GM23248 (cell line): ENCODE measurements around the gene CA5A. TPM values are rescaled to one million over a fixed set of nuclear protein-coding genes. Genes with fewer than 3 reads are reported as not detected.
A peak's percentile ranks its signal among the peaks of the same experiment; 100 is the strongest.

ENCODE experiments used
- DNase-seq: peaks from one replicate; pipeline ENCODE4 v3.0.0-alpha.2; 2015
- H2AFZ ChIP-seq: fragments of 200-600 bp; sonication (generic); 2 replicates; pipeline ENCODE4 v1.6.1; 2016; ENCODE audit warnings: antibody characterized with exemption
- H3F3A ChIP-seq: fragments of 200-600 bp; sonication (generic); 2 replicates; pipeline ENCODE4 v1.6.1; 2016; ENCODE audit warnings: mild to moderate bottlenecking, antibody characterized with exemption, mixed run types; ENCODE audit not compliant: insufficient read depth
- H3K27ac ChIP-seq: fragments of 200-600 bp; sonication (generic); 2 replicates; pipeline ENCODE4 v1.5.1; 2016; ENCODE audit warnings: mild to moderate bottlenecking
- H3K27me3 ChIP-seq: fragments of 200-600 bp; sonication (generic); replicated peaks from 2 replicates; pipeline ENCODE4 v1.6.1; 2016; ENCODE audit warnings: mild to moderate bottlenecking; ENCODE audit not compliant: insufficient read depth
- H3K36me3 ChIP-seq: fragments of 200-600 bp; sonication (generic); 2 replicates; pipeline ENCODE4 v1.6.1; 2016; ENCODE audit warnings: low read depth, mild to moderate bottlenecking
- H3K4me1 ChIP-seq: fragments of 200-600 bp; sonication (generic); 2 replicates; pipeline ENCODE4 v1.6.1; 2016; ENCODE audit warnings: mild to moderate bottlenecking; ENCODE audit not compliant: insufficient read depth
- H3K4me2 ChIP-seq: fragments of 200-600 bp; sonication (generic); one replicate; pipeline ENCODE4 v1.6.1; 2016; ENCODE audit warnings: mild to moderate bottlenecking; ENCODE audit not compliant: unreplicated experiment
- H3K4me3 ChIP-seq: fragments of 200-600 bp; sonication (generic); 2 replicates; pipeline ENCODE4 v1.5.1; 2016; ENCODE audit warnings: mild to moderate bottlenecking
- H3K79me2 ChIP-seq: fragments of 200-600 bp; sonication (generic); 2 replicates; pipeline ENCODE4 v1.6.1; 2016; ENCODE audit warnings: mild to moderate bottlenecking; ENCODE audit not compliant: insufficient read depth
- H3K9ac ChIP-seq: fragments of 200-600 bp; sonication (generic); 2 replicates; pipeline ENCODE4 v1.6.1; 2016; ENCODE audit warnings: mild to moderate bottlenecking
- H3K9me2 ChIP-seq: fragments of 200-600 bp; sonication (generic); 2 replicates; pipeline ENCODE4 v1.6.1; 2016; ENCODE audit warnings: mixed run types, mild to moderate bottlenecking, moderate library complexity; ENCODE audit not compliant: insufficient read depth
- H3K9me3 ChIP-seq: fragments of 200-600 bp; sonication (generic); one replicate; pipeline ENCODE4 v1.6.1; 2017; ENCODE audit warnings: low read depth
- H4K20me1 ChIP-seq: fragments of 200-600 bp; sonication (generic); 2 replicates; pipeline ENCODE4 v1.6.0; 2016; ENCODE audit not compliant: insufficient read depth
- EZH2 ChIP-seq: fragments of 200-600 bp; sonication (generic); IDR thresholded peaks from 2 replicates; pipeline ENCODE4 v1.6.1; 2018; ENCODE audit warnings: antibody characterized with exemption, mild to moderate bottlenecking; ENCODE audit not compliant: insufficient read depth, poor library complexity, severe bottlenecking
- EZH2phosphoT487 ChIP-seq: fragments of 200-600 bp; sonication (generic); IDR thresholded peaks from 2 replicates; pipeline ENCODE4 v1.6.1; 2018; ENCODE audit warnings: antibody characterized with exemption, moderate library complexity, mild to moderate bottlenecking, low read depth; ENCODE audit not compliant: insufficient read depth
- WGBS, 2 experiments: methylation state at CpG; one replicate each; pipeline ENCODE4 v1.1.6; 2015 to 2017; ENCODE audit warnings: low lambda C conversion rate in 2 of 2, low coverage in 1 of 2; ENCODE audit errors: missing lambda C conversion rate in 2 of 2; 5-methylcytosine and 5-hydroxymethylcytosine counted together
- in situ Hi-C: fragments of 300-500 bp; cut with MboI; formaldehyde crosslinking; loops from 2 replicates; pipeline ENCODE4 v1.15.0; 2020
- polyA plus RNA-seq: library from polyadenylated mRNA; unstranded; fragments of >200 nt; fragmentation: Nextera tagmentation; extraction: Ambion mirVana; gene quantifications from 2 replicates; pipeline ENCODE4 v1.2.1, GENCODE V29; 2016
- total RNA-seq: library from RNA; depleted of rRNA; stranded (reverse); fragments of >200 nt; shearing (Covaris generic); gene quantifications from 2 replicates; pipeline ENCODE4 v1.2.3, GENCODE V29; 2014

The CA5A gene
- total and polyA plus RNA-seq, 2 experiments from 2014 or later: not detected

DNA sequence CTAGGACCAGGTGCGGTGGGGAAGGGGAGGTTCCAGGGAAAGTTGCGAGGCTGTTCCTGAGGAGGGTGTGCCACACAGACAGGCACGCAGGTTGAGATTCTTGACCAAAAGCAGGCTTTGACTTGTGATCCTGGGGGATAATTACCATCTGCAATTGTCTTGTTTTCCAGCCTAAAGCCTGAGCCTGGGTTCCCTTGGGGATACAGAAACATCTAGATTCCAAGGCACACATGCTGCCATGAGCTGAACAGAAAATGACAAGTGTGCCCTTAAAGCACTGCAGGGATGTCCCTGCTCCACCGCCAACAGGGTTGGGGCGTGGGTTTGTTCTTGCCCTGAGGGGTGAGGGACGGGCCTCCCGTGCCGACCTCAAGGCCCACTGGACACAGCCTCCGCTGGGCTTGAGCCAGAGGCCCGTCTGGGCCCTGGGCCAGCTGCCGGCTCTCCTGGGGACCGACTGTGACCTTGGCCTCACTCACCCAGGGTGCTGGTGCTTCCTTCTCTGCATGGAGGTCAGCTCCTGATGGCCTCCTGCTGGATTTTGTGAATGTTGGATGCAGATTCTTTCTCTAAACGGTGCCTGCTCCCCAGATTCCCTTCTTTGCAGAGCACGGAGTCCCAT lies 14.0 kb downstream of the CA5A start:
- Histone ChIP-seq H3K9me3 (no peaks in the 10 kb centered on the region), H3K4me3 (no peak overlapping the region), H3K36me3 (no peaks in the 10 kb centered on the region), H3K9me2 (no peaks in the 10 kb centered on the region), H3K4me2 (no peak overlapping the region), H2AFZ (no peak overlapping the region), H3K4me1 (peaks cover 10% of the 10 kb centered on the region), H3K27me3 (no peaks in the 10 kb centered on the region), H3K9ac (no peak overlapping the region), H4K20me1 (no peaks in the 10 kb centered on the region), H3K79me2 (no peaks in the 10 kb centered on the region), H3K27ac (no peak overlapping the region), H3F3A (no peaks in the 10 kb centered on the region)
- WGBS, 2 experiments: 68 to 84% methylated on average over 11 to 14 of the region's 14 CpGs
- no peak for TF ChIP-seq EZH2phosphoT487
- TF ChIP-seq EZH2: no peak
- in situ Hi-C loops: no loop called here
- DNase-seq: no peak

DNA sequence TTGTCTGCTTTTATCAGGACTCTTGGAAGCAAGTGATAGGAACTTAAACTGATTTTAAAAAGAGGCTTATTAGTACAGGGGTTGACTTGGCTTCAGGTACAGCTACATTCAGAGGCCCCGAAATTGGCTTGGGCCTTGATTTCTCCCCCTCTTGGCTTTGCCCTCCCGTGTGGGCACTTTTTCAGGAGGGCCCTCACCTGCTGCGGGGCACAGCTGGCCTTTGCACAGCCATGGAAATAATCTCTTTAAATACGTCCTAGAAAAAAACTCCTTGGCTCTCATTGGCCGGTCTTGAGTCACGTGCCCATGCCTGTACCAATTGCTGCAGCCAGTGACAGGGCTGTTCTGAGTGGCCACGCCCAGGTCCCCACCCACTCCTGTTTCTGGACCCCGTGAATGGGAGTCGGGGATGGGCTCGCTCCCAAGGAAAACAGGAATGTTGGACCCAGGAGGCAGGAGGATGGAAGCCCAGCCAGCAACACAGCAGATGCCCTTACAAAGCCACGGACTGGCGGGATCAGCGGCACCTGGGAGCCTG lies 15.0 kb downstream of the CA5A start:
- H3K79me2 ChIP-seq: no peaks in the 10 kb centered on the region
- H3K9me3 ChIP-seq: no peaks in the 10 kb centered on the region
- in situ Hi-C loops: no loop called here
- H3K27ac ChIP-seq: no peak overlapping the region
- 71 to 72% methylated on average over 13 of the region's 13 CpGs for WGBS, 2 experiments
- H3K9ac ChIP-seq: no peak overlapping the region
- H3K4me1 ChIP-seq: peaks cover 10% of the 10 kb centered on the region
- no peaks in the 10 kb centered on the region for H4K20me1 ChIP-seq
- no peak overlapping the region for H3K4me3 ChIP-seq
- H3K27me3 ChIP-seq: no peaks in the 10 kb centered on the region
- TF ChIP-seq EZH2phosphoT487: no peak
- TF ChIP-seq EZH2: no peak
- H3K36me3 ChIP-seq: no peaks in the 10 kb centered on the region
- no peaks in the 10 kb centered on the region for H3F3A ChIP-seq
- no peak overlapping the region for H3K4me2 ChIP-seq
- H3K9me2 ChIP-seq: no peaks in the 10 kb centered on the region
- DNase-seq: no peak
- no peak overlapping the region for H2AFZ ChIP-seq

DNA sequence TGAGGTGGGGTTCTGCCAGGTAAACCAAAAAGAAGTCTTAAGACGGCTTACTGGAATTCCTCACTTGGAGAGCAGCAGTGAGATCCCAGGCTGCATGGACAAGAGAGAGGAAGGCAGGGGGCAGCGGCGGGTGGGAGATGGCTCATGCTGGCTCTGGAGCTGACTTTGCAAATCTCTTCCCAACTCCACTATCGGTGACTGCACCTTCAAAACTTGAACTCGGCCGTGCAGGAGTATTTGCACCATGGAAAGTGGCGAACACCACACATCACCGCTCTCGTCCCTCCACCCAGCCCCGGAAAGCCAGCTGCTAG lies 16.7 kb downstream of the CA5A start:
- in situ Hi-C loops: no loop called here
- H3K9me3 ChIP-seq: no peaks in the 10 kb centered on the region
- 95 to 97% methylated on average over 3 to 10 of the region's 10 CpGs for WGBS, 2 experiments

DNA sequence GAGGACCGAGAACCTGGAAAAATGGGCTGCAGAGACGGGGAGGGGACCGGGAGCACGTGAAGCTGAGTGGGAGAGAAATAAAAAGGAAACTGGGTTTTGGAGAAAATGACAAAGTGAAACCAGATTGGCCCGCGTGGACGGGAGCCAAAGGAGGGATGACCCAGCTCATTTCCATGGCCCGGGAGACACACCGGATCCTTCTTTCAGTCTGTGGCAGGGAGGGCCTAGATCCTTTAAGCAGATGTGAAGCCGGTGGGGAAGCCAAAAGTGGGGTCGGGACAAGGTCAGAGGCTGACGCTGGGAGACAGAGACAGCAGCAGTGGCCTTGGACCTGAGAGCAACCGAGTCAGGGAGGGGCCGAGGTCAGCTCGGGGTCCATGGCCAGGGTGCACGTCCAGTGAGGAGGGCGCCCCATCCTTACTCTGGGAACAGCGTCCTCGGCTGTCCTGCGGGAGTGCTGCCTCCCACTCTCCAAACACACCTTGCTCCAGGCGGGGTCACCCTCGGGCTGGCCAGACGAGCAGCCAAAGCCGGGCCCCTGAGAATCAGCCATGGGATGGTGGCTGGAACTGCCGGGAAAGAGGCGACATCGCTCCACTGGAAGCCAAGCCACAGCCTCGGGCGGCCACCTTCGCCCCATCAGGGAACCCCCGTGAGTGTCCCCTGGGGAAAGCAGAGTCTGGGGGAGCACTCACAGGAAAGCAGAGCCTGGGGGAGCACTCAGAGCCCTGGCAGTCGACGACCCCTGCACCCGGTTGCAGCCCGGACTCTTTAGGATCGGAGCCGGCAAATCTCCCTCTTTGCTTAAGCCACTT lies 17.3 kb downstream of the CA5A start:
- TF ChIP-seq EZH2: no peak
- no peak for TF ChIP-seq EZH2phosphoT487
- Histone ChIP-seq H3K9me2 (no peaks in the 10 kb centered on the region), H3K9ac (peak overlapping the region; percentile 90), H3K4me1 (peaks cover 10% of the 10 kb centered on the region), H3K79me2 (no peaks in the 10 kb centered on the region), H3K4me3 (peak overlapping the region; percentile 68), H3K4me2 (peak overlapping the region; percentile 98), H2AFZ (peak overlapping the region; percentile 98), H3K36me3 (no peaks in the 10 kb centered on the region), H4K20me1 (no peaks in the 10 kb centered on the region), H3K27ac (peak overlapping the region; percentile 77), H3K27me3 (no peaks in the 10 kb centered on the region), H3F3A (no peaks in the 10 kb centered on the region), H3K9me3 (no peaks in the 10 kb centered on the region)
- 40 to 42% methylated on average over 34 to 35 of the region's 37 CpGs for WGBS, 2 experiments
- in situ Hi-C loops: no loop called here
- peak; percentile 74 for DNase-seq

More for the DNA sequence above, 16.7 kb downstream of the CA5A start:
- Histone ChIP-seq H3K9me2 (no peaks in the 10 kb centered on the region), H3K27ac (no peak overlapping the region), H3F3A (no peaks in the 10 kb centered on the region), H3K4me2 (no peak overlapping the region), H3K4me3 (no peak overlapping the region), H3K36me3 (no peaks in the 10 kb centered on the region), H3K79me2 (no peaks in the 10 kb centered on the region), H3K9ac (no peak overlapping the region), H2AFZ (no peak overlapping the region), H3K4me1 (peaks cover 10% of the 10 kb centered on the region), H4K20me1 (no peaks in the 10 kb centered on the region), H3K27me3 (no peaks in the 10 kb centered on the region)
- no peak for DNase-seq
- TF ChIP-seq EZH2phosphoT487: no peak
